ENCODE measurements around the gene C19orf73.

C19orf73 gene

DNA sequence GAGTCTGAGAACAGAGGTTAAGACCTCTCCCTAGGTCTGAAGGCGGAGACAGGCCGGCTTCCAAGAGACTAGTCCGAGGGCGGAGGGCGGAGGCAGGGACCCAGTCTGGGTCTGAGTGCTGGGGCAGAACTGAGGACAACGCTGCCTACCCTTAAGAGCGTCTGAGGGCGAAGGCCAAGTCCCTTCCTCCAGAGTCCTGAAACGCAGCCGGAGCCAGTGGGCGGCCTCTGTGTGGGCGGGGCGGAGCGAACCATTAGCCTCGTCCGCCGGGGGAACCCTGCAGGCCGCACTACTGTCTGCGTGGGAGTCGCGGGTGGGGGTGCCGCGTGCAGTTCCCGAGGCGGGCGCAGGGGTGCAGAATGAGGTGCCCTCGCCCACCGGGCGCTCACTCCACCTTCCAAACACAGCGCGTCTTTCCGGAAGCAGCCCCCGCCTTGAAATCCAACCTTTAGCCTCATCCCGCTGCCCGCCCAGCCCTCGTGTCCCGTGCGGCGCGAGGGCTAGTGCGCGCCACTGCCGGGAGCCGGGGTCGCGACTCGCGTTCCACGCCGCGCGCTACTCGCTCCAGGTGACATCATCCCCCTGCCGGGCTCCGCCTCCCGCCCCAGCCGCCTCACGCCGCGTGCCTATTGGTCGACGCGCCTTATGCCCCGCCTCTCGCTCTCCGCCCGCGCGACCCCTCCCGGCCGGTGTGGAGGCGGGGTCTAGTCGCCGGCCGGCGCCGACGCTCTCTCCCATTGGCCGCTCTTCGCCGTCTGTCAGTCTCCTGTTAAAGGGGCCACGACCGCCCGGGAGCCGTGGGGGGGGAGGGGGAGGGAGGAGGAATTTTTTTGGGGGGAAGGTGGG lies at the start of gene C19orf73:
Gene C19orf73 (minus strand): TSS at position 579 of the 846 bp plus-strand sequence. CDS start 121 bp downstream, at position 458.
- peak; percentile 94 for DNase-seq

GRCh38 chr19:49168421-49168820 lies 49.5 kb upstream of the C19orf73 start:
- no peak for DNase-seq

- no peak for DNase-seq
Observed at GRCh38 chr19:49167857-49168409, 49.0 kb upstream of the C19orf73 start.

DNA sequence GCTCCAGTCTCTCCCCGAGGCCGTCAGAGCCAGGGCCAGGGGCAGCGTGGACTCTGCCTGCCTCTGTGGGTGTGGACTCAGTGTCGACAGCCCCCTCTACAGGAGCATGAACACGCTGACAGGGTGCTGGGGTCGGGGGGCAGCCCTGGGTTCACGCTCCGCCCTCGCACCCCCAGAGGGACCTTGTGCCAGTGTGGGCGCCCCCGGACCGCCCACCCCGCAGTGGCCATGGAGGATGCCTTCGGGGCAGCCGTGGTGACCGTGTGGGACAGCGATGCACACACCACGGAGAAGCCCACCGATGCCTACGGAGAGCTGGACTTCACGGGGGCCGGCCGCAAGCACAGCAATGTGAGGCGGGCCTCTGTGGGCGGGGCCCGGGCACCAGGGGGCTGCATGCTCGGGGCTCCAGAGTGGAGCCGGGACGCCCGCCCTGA lies 46.9 kb upstream of the C19orf73 start:
- DNase-seq = no peak

- DNase-seq = peak; percentile 16
Observed at GRCh38 chr19:49165111-49165750, 46.3 kb upstream of the C19orf73 start.

DNA sequence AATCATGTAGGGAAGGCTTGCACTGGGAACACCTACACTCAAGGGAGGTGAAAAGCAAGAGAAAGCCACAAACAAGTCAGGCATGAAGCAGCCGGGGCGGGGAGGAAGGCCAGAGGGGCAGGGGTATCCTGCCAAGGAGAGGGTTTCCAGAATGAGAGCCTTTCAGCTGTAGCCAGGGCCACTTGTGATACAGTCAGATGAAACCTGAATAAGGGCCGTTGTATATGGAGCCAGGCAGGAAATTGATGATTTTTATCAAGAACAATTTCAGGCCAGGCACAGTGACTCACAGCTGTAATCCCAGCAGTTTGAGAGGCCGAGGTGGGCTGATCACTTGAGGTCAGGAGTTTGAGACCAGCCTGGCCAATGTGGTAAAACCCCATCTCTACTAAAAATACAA lies 43.0 kb upstream of the C19orf73 start:
- no peak for DNase-seq

DNA sequence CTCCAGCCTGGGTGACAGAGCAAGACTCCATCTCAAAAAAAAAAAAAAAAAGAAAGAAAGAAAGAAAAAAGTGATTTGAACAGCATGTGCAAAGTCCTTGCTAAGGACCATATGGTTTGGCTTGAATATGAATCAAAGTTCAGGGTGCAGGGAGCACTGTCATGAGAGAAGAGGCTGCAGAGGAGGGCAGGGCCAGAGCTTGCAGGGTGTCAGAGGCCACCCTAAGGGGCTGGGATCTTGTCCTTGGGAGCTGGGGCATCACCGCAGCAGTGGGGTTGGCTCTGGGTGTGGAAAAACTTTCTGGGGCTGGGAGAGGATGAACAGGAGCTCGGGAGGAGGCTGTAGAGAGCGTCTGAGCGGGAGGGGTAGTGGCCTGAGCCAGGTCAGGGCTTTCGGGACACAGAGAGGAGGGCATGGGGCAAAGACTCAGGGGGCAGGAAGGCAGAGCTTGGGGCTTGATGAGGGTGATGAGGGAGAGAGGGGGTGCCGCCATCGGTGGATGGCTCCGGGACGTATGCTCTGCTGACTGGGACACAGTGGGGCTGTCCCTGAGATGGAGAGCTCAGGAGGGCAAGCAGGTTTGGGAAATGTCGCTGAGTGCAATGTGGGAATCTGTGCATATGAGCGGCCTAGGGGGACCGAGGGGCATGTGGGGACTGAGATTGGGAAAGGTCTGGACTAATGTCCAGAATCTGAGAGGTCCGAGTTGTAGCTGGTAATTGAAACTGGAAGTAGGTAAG lies 41.7 kb upstream of the C19orf73 start:
- DNase-seq = no peak

DNA sequence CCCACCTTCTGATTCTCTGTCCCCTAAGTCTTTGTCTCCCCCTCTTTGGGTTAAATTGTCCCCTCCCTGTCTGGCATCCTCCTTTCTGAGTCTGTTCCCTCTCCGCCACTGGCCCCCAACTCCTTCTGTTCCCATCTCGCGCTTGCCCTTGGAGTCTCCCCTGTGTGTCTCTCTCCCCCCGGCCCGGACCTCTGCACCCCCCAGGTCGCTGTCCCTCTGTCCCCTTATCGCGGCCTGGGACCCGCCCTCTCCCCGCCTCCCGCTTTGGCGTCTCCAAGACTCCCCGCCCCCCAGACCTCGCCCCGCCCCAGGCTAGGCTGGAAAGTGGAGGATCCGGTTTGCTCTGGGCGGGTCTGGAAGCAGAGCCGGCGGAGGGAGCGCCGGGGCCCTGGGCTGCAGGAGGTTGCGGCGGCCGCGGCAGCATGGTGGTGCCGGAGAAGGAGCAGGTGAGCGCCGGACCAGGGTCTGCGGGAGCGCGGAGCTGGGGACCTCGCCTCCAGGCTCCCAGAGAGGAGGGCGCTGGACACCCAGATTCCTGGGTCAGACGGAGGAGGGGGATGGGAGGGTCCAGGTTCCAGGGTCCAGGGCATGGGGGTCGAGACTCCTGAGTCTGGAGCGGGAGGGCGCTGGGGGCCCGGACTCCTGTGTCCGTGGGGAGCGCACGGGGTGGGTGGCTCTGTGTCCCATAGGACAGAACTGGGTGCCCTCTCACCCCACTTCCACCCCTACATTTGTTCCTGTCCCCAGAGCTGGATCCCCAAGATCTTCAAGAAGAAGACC lies 38.7 kb upstream of the C19orf73 start, which contains the start of gene TRPM4:
Gene TRPM4 (plus strand): TSS at position 348 of the 780 bp plus-strand sequence. CDS start 75 bp downstream, at position 423.
- DNase-seq = peak; percentile 83

- DNase-seq = no peak
Observed at GRCh38 chr19:49155820-49156346, 36.9 kb upstream of the C19orf73 start.

DNA sequence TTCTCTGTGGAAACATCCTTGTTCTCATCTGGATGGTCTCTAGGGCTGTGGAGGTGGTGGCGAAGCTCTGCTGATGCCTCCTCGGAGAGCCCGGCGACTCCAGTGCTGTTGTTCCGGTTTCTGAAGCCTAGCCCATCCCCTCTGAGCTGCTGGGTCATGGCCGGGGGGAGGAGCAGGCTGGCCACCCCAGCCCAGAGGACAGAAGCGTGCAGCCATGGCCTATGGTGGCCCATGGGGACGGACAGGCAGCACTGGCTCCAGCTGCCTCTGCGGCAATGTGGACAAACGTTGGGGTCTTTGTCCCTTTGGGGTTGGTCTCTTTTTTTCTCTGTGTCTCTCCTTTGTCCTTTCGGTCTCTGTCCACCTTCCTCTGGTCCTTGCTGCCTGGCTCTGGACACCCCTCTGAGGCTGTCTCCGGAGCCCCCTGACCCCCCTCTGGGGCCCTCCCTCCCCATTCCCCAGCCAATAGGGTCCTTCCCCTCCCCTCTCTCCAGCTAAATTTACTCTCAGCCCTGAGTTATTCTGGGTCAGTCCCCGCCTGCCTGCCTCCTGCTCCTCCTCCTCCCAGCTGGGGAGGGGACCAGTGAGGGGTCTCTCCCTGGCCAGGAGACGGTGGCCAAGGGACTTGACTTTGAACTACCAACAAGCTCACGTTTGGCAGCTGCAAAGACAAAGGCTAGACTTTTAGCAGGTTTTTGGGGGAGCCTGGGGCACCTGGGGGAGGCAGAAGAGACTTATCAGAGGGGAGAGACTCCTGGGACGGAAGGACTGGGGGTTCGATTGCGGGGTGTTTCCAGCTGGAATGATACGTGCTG lies 36.3 kb upstream of the C19orf73 start, which contains the start of gene HRC:
Gene HRC (minus strand): TSS at position 392 of the 815 bp plus-strand sequence. CDS start 159 bp downstream, at position 233.
- no peak for DNase-seq

DNA sequence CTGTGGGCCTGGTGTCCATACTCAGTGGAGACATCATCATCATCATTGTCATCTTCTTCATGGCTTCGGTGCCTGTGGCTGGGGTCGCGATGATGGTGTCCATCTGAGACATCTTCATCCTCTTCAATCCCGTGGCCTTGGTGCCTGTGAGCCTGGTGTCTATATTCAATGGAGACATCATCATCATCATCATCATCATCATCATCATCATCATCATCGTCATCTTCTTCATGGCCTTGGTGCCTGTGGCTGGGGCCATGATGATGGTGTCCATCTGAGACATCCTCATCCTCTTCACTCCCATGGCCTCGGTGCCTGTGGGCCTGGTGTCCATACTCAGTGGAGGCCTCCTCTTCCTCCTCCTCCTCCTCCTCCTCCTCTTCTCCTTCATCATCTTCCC lies 35.3 kb upstream of the C19orf73 start:
- no peak for DNase-seq

GRCh38 chr19:49153167-49153809 lies 34.3 kb upstream of the C19orf73 start:
- no peak for DNase-seq

GRCh38 chr19:49152119-49152550 lies 33.2 kb upstream of the C19orf73 start:
- no peak for DNase-seq

DNA sequence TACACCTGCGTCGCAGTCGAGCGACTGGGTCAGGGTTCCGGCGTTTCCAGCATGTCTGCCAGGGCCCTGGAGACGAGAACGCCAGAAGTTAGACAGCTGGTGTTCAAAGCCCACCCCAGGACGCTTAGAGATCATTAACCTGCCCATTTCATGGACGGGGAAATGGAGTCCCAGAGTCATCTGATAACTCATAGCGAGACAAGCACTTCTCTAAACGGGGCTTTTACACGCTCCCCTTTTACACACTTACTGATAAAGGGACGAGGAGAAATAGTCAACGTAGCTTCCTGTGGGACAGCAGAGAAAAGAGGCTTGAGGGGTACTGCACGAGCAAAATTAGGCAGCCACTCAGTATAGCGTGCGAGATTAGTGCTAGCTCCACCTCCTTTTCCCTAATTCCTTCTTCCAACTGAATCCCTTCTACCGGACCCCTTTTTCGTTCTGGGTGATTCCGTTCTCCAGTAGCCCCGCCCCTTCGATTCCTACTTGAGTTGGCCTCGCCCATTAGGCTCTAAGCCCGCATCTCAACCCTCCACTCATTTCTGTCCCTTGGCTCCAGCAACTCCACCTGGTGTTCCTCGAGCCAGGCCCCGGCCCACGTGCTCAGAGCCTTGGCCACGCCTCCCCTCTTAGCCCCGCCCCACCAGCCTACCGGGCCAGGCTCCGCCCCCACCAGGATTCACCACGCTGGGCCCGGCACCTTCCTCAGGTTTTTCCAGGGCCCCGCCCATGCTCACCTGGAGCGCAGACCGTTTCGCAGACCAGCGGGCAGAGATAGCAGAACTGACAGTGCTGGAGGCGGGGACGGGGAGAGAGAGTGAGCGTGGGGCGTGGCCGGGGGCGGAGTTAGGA lies 32.5 kb upstream of the C19orf73 start:
- peak; percentile 81 for DNase-seq

DNA sequence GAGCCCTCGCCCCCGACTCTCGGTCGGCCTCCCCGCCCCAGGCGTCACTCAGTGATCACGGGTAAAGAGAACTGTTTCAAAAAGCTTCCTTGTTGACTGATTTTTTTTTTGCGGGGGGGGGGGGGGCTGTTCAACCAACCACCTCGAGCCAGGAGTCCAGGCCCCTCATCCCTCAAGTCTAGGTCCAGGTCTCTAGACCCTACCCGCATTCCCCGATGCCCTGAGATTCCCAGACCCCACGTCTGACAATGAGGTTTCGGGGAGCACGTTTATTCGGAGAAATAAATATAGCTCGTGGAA lies 32.0 kb upstream of the C19orf73 start:
- DNase-seq = no peak

GRCh38 chr19:49150106-49150943 lies 31.4 kb upstream of the C19orf73 start:
- peak; percentile 90 for DNase-seq

GRCh38 chr19:49149652-49150105 lies 30.7 kb upstream of the C19orf73 start:
- peak; percentile 67 for DNase-seq
